HUES64 (cell line): ENCODE measurements around the gene CRNN.

Experiments
- H3K27ac ChIP-seq: 2 replicates; pipeline ENCODE4 v1.7.0; 2013; ENCODE audit warnings: low read depth, low read length, inconsistent platforms
- H3K27me3 ChIP-seq: 2 replicates; pipeline ENCODE4 v1.6.1; 2013; ENCODE audit warnings: mild to moderate bottlenecking, low read length; ENCODE audit not compliant: insufficient read depth
- H3K36me3 ChIP-seq: 2 replicates; pipeline ENCODE4 v1.6.1; 2013; ENCODE audit warnings: mild to moderate bottlenecking, low read length; ENCODE audit not compliant: insufficient read depth
- H3K4me1 ChIP-seq: 2 replicates; pipeline ENCODE4 v1.6.1; 2013; ENCODE audit warnings: mild to moderate bottlenecking, low read length, moderate library complexity; ENCODE audit not compliant: insufficient read depth
- H3K4me3 ChIP-seq: 2 replicates; pipeline ENCODE4 v1.5.1; 2013; ENCODE audit warnings: mild to moderate bottlenecking, low read length, moderate library complexity
- H3K9ac ChIP-seq: 2 replicates; pipeline ENCODE4 v1.6.1; 2013; ENCODE audit warnings: mild to moderate bottlenecking, low read depth, low read length
- H3K9me3 ChIP-seq: 2 replicates; pipeline ENCODE4 v1.6.1; 2013; ENCODE audit warnings: low read depth, low read length; ENCODE audit not compliant: insufficient read depth
- WGBS: fragments of 150-250, 120-280 bp; methylation state at CpG from one replicate; pipeline ENCODE4 v1.1.7; 2013; ENCODE audit warnings: missing lambda C conversion rate; 5-methylcytosine and 5-hydroxymethylcytosine counted together

The CRNN gene

GRCh38 chr1:152386940-152387339, 27.1 kb downstream of the CRNN start:
- 92% methylated on average over 2 of the region's 2 CpGs for WGBS
- Histone ChIP-seq H3K4me3 (no peak overlapping the region), H3K36me3 (no peaks in the 10 kb centered on the region), H3K4me1 (no peaks in the 10 kb centered on the region), H3K27ac (no peak overlapping the region), H3K27me3 (no peaks in the 10 kb centered on the region), H3K9me3 (peaks cover 96% of the 10 kb centered on the region), H3K9ac (no peak overlapping the region)

- Histone ChIP-seq H3K9ac (no peak overlapping the region), H3K4me1 (no peaks in the 10 kb centered on the region), H3K36me3 (no peaks in the 10 kb centered on the region), H3K4me3 (no peak overlapping the region), H3K27ac (no peak overlapping the region), H3K27me3 (no peaks in the 10 kb centered on the region), H3K9me3 (peaks cover 96% of the 10 kb centered on the region)
- 88% methylated on average over 16 of the region's 16 CpGs for WGBS
Observed at GRCh38 chr1:152380932-152381331, 33.1 kb downstream of the CRNN start.

GRCh38 chr1:152374451-152374850, 39.6 kb downstream of the CRNN start:
- no peak overlapping the region for H3K27ac ChIP-seq
- no peak overlapping the region for H3K9ac ChIP-seq
- WGBS, result 92% methylated on average over 3 of the region's 3 CpGs
- no peaks in the 10 kb centered on the region for H3K27me3 ChIP-seq
- no peaks in the 10 kb centered on the region for H3K36me3 ChIP-seq
- H3K9me3 ChIP-seq, result peaks cover 93% of the 10 kb centered on the region
- H3K4me1 ChIP-seq, result no peaks in the 10 kb centered on the region
- H3K4me3 ChIP-seq, result no peak overlapping the region

- Histone ChIP-seq H3K27ac (no peak overlapping the region), H3K4me3 (no peak overlapping the region), H3K27me3 (no peaks in the 10 kb centered on the region), H3K36me3 (no peaks in the 10 kb centered on the region), H3K9ac (no peak overlapping the region), H3K4me1 (no peaks in the 10 kb centered on the region), H3K9me3 (peaks cover 94% of the 10 kb centered on the region)
- no CpG with 5 or more reads among the region's 1 CpG for WGBS
Observed at GRCh38 chr1:152372672-152373071, 41.4 kb downstream of the CRNN start.

GRCh38 chr1:152367436-152367835, 46.6 kb downstream of the CRNN start:
- H3K9me3 ChIP-seq, result peaks cover 94% of the 10 kb centered on the region

GRCh38 chr1:152359906-152360305, 54.2 kb downstream of the CRNN start, which contains the start of gene FLG2:
FLG2 (minus strand) TSS chr1:152360006; CDS start chr1:152358884, 1,122 bp downstream.
- Histone ChIP-seq H3K36me3 (no peaks in the 10 kb centered on the region), H3K9me3 (peaks cover 94% of the 10 kb centered on the region), H3K4me1 (no peaks in the 10 kb centered on the region), H3K27me3 (no peaks in the 10 kb centered on the region), H3K9ac (no peak within 1 kb of the TSS), H3K4me3 (no peak within 1 kb of the TSS), H3K27ac (no peak within 1 kb of the TSS)
- WGBS, result 89% methylated on average over 2 of the region's 2 CpGs

More at GRCh38 chr1:152367436-152367835, 46.6 kb downstream of the CRNN start:
- Histone ChIP-seq H3K36me3 (no peaks in the 10 kb centered on the region), H3K9ac (no peak overlapping the region), H3K4me3 (no peak overlapping the region), H3K27me3 (no peaks in the 10 kb centered on the region), H3K4me1 (no peaks in the 10 kb centered on the region), H3K27ac (no peak overlapping the region)
- no CpG with 5 or more reads among the region's 1 CpG for WGBS
